Measurements from ENCODE around the gene CARS1.
A peak's percentile ranks its signal among the peaks of the same experiment; 100 is the strongest.

Gene CARS1

GRCh38 chr11:3058753-3059664, 1.8 kb upstream of the CARS1 start:
- DNase-seq = peak; percentile 92

- DNase-seq = no peak
Measured at GRCh38 chr11:3056296-3057068, 741 bp downstream of the CARS1 start.

- DNase-seq = no peak
Measured at GRCh38 chr11:3055891-3056290, 1.3 kb downstream of the CARS1 start.

GRCh38 chr11:3052567-3052966, 4.7 kb downstream of the CARS1 start:
- no peak for DNase-seq

- DNase-seq = no peak
Measured at GRCh38 chr11:3052109-3052479, 5.1 kb downstream of the CARS1 start.

- no peak for DNase-seq
Measured at GRCh38 chr11:3051196-3052108, 5.8 kb downstream of the CARS1 start.

- no peak for DNase-seq
Measured at GRCh38 chr11:3050386-3051195, 6.6 kb downstream of the CARS1 start.

GRCh38 chr11:3049430-3050243, 7.6 kb downstream of the CARS1 start:
- peak; percentile 98 for DNase-seq

- DNase-seq = no peak
Measured at GRCh38 chr11:3047637-3048036, 9.6 kb downstream of the CARS1 start.

- DNase-seq = peak; percentile 32
Measured at GRCh38 chr11:3046641-3047040, 10.6 kb downstream of the CARS1 start.

- no peak for DNase-seq
Measured at GRCh38 chr11:3046190-3046589, 11.0 kb downstream of the CARS1 start.

GRCh38 chr11:3044915-3045314, 12.3 kb downstream of the CARS1 start:
- DNase-seq = no peak

GRCh38 chr11:3044004-3044403, 13.2 kb downstream of the CARS1 start:
- DNase-seq = no peak

GRCh38 chr11:3043315-3043871, 13.8 kb downstream of the CARS1 start:
- DNase-seq = no peak

GRCh38 chr11:3042496-3043314, 14.5 kb downstream of the CARS1 start:
- DNase-seq = no peak

GRCh38 chr11:3041699-3042441, 15.4 kb downstream of the CARS1 start:
- DNase-seq = no peak

GRCh38 chr11:3040881-3041280, 16.3 kb downstream of the CARS1 start:
- DNase-seq = no peak

- no peak for DNase-seq
Measured at GRCh38 chr11:3037945-3038271, 19.3 kb downstream of the CARS1 start.
